Coronary artery (tissue), 2 donors: ENCODE results near the gene TATDN2.

Source experiments
- DNase-seq: peaks from one replicate; pipeline ENCODE4 v3.0.0-alpha.2; 2017; ENCODE audit warnings: low spot score
- H3K27ac ChIP-seq, 2 donors: fragments of 200-600 bp; sonication (generic); one replicate each; pipeline ENCODE4 v1.5.1; 2016 to 2019
- H3K4me3 ChIP-seq: fragments of 200-600 bp; sonication (generic); 2 replicates; pipeline ENCODE4 v1.5.1; 2016; ENCODE audit warnings: mild to moderate bottlenecking, moderate library complexity
- TF ChIP-seq, protein P1 (sequence below): fragments of 200-600 bp; sonication (generic); IDR thresholded peaks from one replicate; pipeline ENCODE4 v1.5.1; 2019; ENCODE audit warnings: antibody characterized with exemption

The TATDN2 gene

DNA sequence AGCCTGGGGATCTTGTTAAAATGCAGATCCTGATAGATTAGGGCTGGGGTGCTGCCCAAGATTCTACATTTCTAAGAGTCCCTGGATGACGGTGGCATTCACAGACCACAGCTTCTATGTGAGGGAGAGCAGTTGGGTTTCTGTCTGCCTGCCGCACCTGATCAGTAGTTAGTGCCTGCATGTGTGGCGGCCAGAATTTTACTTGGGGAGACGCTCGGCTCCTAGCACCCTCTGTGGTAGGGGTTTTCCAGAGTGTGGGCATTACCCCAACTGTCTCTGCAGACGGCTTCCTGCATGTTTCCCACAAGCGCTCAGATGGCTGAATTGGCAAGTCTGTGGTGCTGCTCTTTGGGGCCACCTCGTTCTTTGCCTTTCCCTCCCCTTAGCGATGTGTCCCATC is 36.2 kb downstream of the TATDN2 start:
- TF ChIP-seq, protein P1, sequence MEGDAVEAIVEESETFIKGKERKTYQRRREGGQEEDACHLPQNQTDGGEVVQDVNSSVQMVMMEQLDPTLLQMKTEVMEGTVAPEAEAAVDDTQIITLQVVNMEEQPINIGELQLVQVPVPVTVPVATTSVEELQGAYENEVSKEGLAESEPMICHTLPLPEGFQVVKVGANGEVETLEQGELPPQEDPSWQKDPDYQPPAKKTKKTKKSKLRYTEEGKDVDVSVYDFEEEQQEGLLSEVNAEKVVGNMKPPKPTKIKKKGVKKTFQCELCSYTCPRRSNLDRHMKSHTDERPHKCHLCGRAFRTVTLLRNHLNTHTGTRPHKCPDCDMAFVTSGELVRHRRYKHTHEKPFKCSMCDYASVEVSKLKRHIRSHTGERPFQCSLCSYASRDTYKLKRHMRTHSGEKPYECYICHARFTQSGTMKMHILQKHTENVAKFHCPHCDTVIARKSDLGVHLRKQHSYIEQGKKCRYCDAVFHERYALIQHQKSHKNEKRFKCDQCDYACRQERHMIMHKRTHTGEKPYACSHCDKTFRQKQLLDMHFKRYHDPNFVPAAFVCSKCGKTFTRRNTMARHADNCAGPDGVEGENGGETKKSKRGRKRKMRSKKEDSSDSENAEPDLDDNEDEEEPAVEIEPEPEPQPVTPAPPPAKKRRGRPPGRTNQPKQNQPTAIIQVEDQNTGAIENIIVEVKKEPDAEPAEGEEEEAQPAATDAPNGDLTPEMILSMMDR, result no peak
- Histone ChIP-seq H3K27ac (no peak overlapping the region), H3K4me3 (no peak overlapping the region)
- no peak for DNase-seq

DNA sequence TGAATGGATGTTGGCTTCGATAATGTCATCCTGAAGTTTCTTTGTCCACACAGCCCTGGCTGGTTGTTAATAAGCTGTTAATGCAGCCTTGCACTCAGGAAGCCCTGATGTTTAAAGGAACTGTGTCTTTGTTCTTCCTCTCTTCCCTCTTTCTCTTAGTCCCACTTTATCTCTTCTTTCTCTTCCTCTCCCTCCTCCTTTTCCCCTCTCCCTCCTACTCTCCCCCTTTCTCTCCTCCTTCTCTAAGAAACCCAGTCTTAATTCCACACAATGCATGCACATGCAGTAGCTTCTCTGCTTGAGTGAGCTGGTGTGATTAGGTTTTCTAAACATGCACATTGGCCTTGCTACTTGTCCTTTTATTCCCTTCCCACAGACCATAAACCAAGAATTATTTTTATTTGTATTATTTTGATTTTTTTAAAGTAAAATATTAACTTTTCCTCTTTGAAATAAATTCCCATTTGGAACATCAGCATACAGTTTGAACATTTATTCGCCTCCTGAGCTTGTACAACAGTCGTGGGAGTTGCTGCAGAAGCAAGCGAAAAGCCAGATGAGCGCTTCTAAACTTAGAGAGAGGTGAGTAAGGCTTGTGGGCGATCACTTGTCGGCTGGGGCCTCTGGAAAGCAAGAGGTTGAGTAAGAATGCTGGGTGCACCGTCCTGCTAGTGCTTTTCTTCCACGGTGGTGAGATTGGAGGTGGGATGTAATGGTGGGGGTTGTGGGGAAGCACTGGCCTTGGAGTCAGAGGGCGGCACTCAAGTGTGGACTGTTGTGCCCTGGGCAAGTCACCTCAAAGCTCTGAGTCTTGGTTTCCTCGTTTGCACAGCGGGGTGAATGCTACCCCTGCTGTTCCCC is 37.2 kb downstream of the TATDN2 start:
- no peak overlapping the region for H3K4me3 ChIP-seq
- TF ChIP-seq, protein P1, result no peak
- no peak for DNase-seq
- no peak overlapping the region for H3K27ac ChIP-seq

DNA sequence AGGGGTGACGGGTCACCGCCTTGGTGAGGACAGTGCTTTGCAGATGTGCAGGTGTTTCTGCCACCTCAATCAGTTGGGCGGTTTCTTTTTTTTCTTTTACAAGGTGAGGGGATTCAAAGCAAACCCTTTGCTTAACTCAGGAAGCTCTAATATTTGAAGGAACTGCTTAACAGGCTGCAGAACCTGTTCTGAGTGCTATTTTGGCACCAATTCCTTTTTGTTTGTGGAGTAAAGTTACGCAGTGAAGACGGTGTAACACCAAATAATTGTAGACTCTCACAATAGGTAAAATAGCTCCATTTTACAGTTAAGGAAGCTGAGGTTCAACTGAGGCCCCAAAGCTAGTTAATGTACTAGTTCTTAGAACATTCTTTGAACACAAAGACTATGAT is 37.9 kb downstream of the TATDN2 start:
- TF ChIP-seq, protein P1, result no peak
- Histone ChIP-seq H3K4me3 (no peak overlapping the region), H3K27ac (no peak overlapping the region)
- DNase-seq, result no peak

DNA sequence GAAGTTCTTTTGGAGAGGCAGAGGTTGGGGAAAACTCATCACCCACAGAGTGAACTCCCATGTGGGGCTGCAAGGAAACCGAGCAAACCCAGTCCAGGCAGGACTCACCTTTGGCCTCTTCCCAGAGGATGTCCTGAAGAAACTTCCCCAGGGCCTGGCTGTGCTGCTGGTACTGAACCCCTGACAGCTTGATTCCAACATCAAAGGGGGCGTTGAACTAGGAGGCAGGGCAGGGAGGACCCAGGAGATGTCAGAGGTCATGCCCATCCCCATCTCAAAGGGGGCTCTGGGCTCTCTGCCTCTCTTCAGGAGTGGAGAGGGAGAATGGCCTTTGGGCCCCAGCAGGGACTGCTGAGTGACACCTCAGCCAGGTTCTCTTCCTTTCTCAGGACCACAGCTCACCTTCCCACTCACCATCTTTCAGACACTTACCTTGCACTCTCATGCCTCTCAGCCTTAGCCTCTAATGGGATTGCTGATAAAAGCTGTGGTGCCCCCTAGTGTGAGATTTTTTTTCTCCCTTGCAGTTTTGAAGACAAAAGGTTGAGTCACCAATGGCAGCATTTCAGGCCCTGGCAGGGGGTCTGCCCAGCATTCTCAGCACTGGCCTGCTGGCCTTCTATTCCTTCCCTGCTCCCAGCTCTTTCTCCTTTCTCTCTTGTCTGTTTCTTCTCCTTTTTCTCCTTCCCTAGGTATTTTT is 38.5 kb downstream of the TATDN2 start:
- DNase-seq, result no peak
- TF ChIP-seq, protein P1, result no peak
- Histone ChIP-seq H3K27ac (no peak overlapping the region), H3K4me3 (no peak overlapping the region)

DNA sequence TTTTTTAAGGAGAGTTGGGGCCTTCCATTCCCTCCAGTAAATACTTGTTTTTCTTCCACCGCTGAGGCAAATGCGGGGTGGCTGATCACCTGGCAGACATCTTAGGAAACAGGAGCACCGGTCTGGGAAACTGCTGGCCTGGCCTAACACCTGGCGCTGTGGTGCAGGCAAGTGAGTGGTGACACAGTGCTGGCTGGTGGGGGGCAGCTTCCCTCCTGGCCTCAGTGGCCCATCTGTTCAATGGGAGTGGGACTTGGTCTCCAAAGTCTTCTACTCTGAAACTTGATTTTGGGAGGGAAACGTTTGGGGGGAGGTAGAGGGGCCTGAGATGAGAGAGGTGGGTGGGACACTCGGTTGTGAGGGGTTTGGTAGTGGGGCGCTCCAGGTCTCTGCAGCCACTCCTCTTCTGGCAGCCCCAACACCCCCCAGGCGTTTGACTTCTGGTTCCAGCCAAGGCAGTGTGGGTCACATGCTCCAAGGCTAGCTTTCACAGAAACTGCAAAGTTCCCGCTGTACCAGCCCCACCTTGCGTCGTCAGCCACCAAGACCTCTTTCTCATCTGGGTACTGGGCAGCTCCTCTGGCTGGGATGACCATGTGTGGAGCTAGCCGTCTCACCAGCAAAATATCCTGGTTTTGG is 39.8 kb downstream of the TATDN2 start:
- DNase-seq, result no peak
- TF ChIP-seq, protein P1, result no peak
- Histone ChIP-seq H3K4me3 (no peak overlapping the region), H3K27ac (no peak overlapping the region)

DNA sequence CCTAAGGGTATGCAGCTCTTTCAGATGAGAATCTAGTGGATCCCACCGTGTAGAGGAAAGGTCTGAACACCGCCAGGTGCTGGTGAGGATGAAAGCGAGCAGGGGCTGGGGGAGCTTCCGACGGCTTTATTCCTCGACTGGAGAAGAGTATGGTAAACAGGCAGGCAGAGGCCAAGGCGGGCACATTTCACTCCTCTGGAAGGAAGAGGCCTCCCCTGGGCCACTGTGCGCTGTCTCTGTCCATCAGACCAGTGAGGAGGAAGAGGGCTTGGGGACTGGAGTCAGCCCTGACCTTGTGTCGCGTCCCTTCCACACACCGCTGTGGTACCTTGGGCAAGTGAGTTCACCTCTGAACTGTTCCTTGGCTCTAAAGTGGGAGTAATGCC is 40.3 kb downstream of the TATDN2 start:
- TF ChIP-seq, protein P1, result no peak
- no peak for DNase-seq
- H3K27ac ChIP-seq, result no peak overlapping the region
- no peak overlapping the region for H3K4me3 ChIP-seq
